ENCODE data around the gene SRRM3.
"Not testable (repeated sequence)": the region's sequence is repeated elsewhere in the genome, so short reads cannot be mapped to it uniquely, and the experiment has no call there.

Gene SRRM3

GRCh38 chr7:76301000-76301399 lies 99.3 kb downstream of the SRRM3 start:
- Histone ChIP-seq H3K27ac (no peak overlapping the region), H3K27me3 (ENCODE audit: control insufficient read depth, insufficient read depth, low read length) (no peaks in the 10 kb centered on the region), H3K9me3 (ENCODE audit: control insufficient read depth, low read length) (no peaks in the 10 kb centered on the region), H3K36me3 (ENCODE audit: control insufficient read depth, insufficient read depth, low read length) (no peaks in the 10 kb centered on the region), H2AFZ (no peak overlapping the region), H3K4me3 (ENCODE audit: low read depth, low read length) (no peak overlapping the region), H3K9ac (no peak overlapping the region), H3K79me2 (no peaks in the 10 kb centered on the region), H3K4me2 (ENCODE audit: low read length) (no peak overlapping the region), H3K4me1 (peaks cover 11% of the 10 kb centered on the region)
- TF ChIP-seq CTCF (IDR thresholded peaks at IDR 0.05) = no peak

GRCh38 chr7:76302347-76303201 lies 100.9 kb downstream of the SRRM3 start, which contains the start of gene HSPB1:
HSPB1 (plus strand) TSS chr7:76302673; CDS start chr7:76302713, 40 bp downstream.
- Histone ChIP-seq H3K4me2 (ENCODE audit: low read length) (peak within 1 kb of the TSS; percentile 84), H2AFZ (peak within 1 kb of the TSS; percentile 79), H3K36me3 (ENCODE audit: control insufficient read depth, insufficient read depth, low read length) (no peaks in the 10 kb centered on the region), H3K4me1 (peaks cover 11% of the 10 kb centered on the region), H3K27me3 (ENCODE audit: control insufficient read depth, insufficient read depth, low read length) (no peaks in the 10 kb centered on the region), H3K4me3 (ENCODE audit: low read depth, low read length) (peak within 1 kb of the TSS; percentile 91), H3K9ac (peak within 1 kb of the TSS; percentile 8), H3K27ac (peak within 1 kb of the TSS; percentile 89), H3K79me2 (no peaks in the 10 kb centered on the region), H3K9me3 (ENCODE audit: control insufficient read depth, low read length) (no peaks in the 10 kb centered on the region)
- no peak for TF ChIP-seq CTCF (IDR thresholded peaks at IDR 0.05)

GRCh38 chr7:76303202-76304147 lies 101.8 kb downstream of the SRRM3 start:
- H3K9ac ChIP-seq = peak overlapping the region; percentile 8
- no peaks in the 10 kb centered on the region for H3K79me2 ChIP-seq
- peak overlapping the region; percentile 79 for H2AFZ ChIP-seq
- H3K4me3 ChIP-seq (ENCODE audit: low read depth, low read length) = peak overlapping the region; percentile 91
- H3K4me1 ChIP-seq = peaks cover 11% of the 10 kb centered on the region
- H3K36me3 ChIP-seq (ENCODE audit: control insufficient read depth, insufficient read depth, low read length) = no peaks in the 10 kb centered on the region
- TF ChIP-seq CTCF (IDR thresholded peaks at IDR 0.05) = no peak
- peak overlapping the region; percentile 84 for H3K4me2 ChIP-seq (ENCODE audit: low read length)
- H3K9me3 ChIP-seq (ENCODE audit: control insufficient read depth, low read length) = no peaks in the 10 kb centered on the region
- H3K27me3 ChIP-seq (ENCODE audit: control insufficient read depth, insufficient read depth, low read length) = no peaks in the 10 kb centered on the region
- H3K27ac ChIP-seq = peak overlapping the region; percentile 89

- no peak for TF ChIP-seq CTCF (IDR thresholded peaks at IDR 0.05)
- Histone ChIP-seq H3K79me2 (no peaks in the 10 kb centered on the region), H3K9ac (no peak overlapping the region), H3K27ac (peak overlapping the region; percentile 89), H3K36me3 (ENCODE audit: control insufficient read depth, insufficient read depth, low read length) (no peaks in the 10 kb centered on the region), H3K4me2 (ENCODE audit: low read length) (peak overlapping the region; percentile 34), H3K4me1 (peaks cover 11% of the 10 kb centered on the region), H3K27me3 (ENCODE audit: control insufficient read depth, insufficient read depth, low read length) (no peaks in the 10 kb centered on the region), H2AFZ (peak overlapping the region; percentile 40), H3K9me3 (ENCODE audit: control insufficient read depth, low read length) (no peaks in the 10 kb centered on the region), H3K4me3 (ENCODE audit: low read depth, low read length) (no peak overlapping the region)
Observed at GRCh38 chr7:76304888-76305375, 103.2 kb downstream of the SRRM3 start.

GRCh38 chr7:76308874-76309273 lies 107.2 kb downstream of the SRRM3 start:
- H3K27me3 ChIP-seq (ENCODE audit: control insufficient read depth, insufficient read depth, low read length); H3K9ac ChIP-seq; H3K79me2 ChIP-seq; H3K9me3 ChIP-seq (ENCODE audit: control insufficient read depth, low read length); H3K4me2 ChIP-seq (ENCODE audit: low read length); H3K36me3 ChIP-seq (ENCODE audit: control insufficient read depth, insufficient read depth, low read length); H3K4me3 ChIP-seq (ENCODE audit: low read depth, low read length); H3K27ac ChIP-seq; H2AFZ ChIP-seq: not testable (repeated sequence)
- H3K4me1 ChIP-seq = peaks cover 12% of the 10 kb centered on the region

- not testable (repeated sequence) for H3K9ac ChIP-seq; H3K4me2 ChIP-seq (ENCODE audit: low read length); H3K4me3 ChIP-seq (ENCODE audit: low read depth, low read length); H2AFZ ChIP-seq; H3K79me2 ChIP-seq; H3K27ac ChIP-seq; H3K9me3 ChIP-seq (ENCODE audit: control insufficient read depth, low read length); H3K36me3 ChIP-seq (ENCODE audit: control insufficient read depth, insufficient read depth, low read length); H3K27me3 ChIP-seq (ENCODE audit: control insufficient read depth, insufficient read depth, low read length)
- H3K4me1 ChIP-seq = peaks cover 11% of the 10 kb centered on the region
Observed at GRCh38 chr7:76309341-76310101, 107.8 kb downstream of the SRRM3 start.

Measured in parathyroid adenoma (tissue), 2 donors.